Measurements from ENCODE around the gene ATP2B2. TPM values are rescaled to one million over a fixed set of nuclear protein-coding genes. Genes with fewer than 3 reads are reported as not detected.

Gene ATP2B2
- total and polyA plus RNA-seq, 8 donors: 0.11 to 0.75 (median 0.21) TPM

GRCh38 chr3:10434144-10434937 is 71.0 kb downstream of the ATP2B2 start:
- no peak for TF ChIP-seq CTCF (IDR thresholded peaks at IDR 0.05)
- 65 to 80% methylated on average over 2 of the region's 2 CpGs for WGBS, 2 donors
- Histone ChIP-seq H3K27ac (no peak overlapping the region), H3K9me3 (no peaks in the 10 kb centered on the region), H3K27me3 (no peaks in the 10 kb centered on the region), H3K4me3 (no peak overlapping the region), H3K36me3 (no peaks in the 10 kb centered on the region), H3K4me1 (no peaks in the 10 kb centered on the region)
- intact Hi-C loops (cut with DNase I): no loop called here
- FAIRE-seq (no peak), ATAC-seq (no peak), DNase-seq (no peak)

- Histone ChIP-seq H3K4me1 (no peaks in the 10 kb centered on the region), H3K9me3 (no peaks in the 10 kb centered on the region), H3K27me3 (no peaks in the 10 kb centered on the region), H3K36me3 (no peaks in the 10 kb centered on the region), H3K27ac (no peak overlapping the region), H3K4me3 (no peak overlapping the region)
- DNase-seq (no peak), ATAC-seq (no peak), FAIRE-seq (no peak)
- WGBS, 2 donors: 73 to 78% methylated on average over 2 of the region's 2 CpGs
- TF ChIP-seq CTCF (IDR thresholded peaks at IDR 0.05): no peak
- intact Hi-C loops (cut with DNase I): no loop called here
Measured at GRCh38 chr3:10432931-10433330, 72.5 kb downstream of the ATP2B2 start.

GRCh38 chr3:10432156-10432845 is 73.1 kb downstream of the ATP2B2 start:
- ATAC-seq (no peak), DNase-seq (peak in 1 of 6 donors; percentile 27)
- H3K27ac ChIP-seq: no peak overlapping the region

GRCh38 chr3:10430805-10431204 is 74.6 kb downstream of the ATP2B2 start:
- Histone ChIP-seq H3K27me3 (no peaks in the 10 kb centered on the region), H3K36me3 (no peaks in the 10 kb centered on the region), H3K9me3 (no peaks in the 10 kb centered on the region), H3K4me1 (no peaks in the 10 kb centered on the region), H3K4me3 (no peak overlapping the region), H3K27ac (no peak overlapping the region)
- no peak for ATAC-seq
- intact Hi-C loops (cut with DNase I): no loop called here
- WGBS, 2 donors: 87 to 96% methylated on average over 1 of the region's 1 CpG
- FAIRE-seq: no peak
- no peak for DNase-seq
- TF ChIP-seq CTCF (IDR thresholded peaks at IDR 0.05): no peak

More at GRCh38 chr3:10432156-10432845, 73.1 kb downstream of the ATP2B2 start:
- no peaks in the 10 kb centered on the region for H3K9me3 ChIP-seq
- H3K4me3 ChIP-seq: no peak overlapping the region
- WGBS, 2 donors: 77% methylated on average over 16 of the region's 16 CpGs
- no peak for FAIRE-seq
- no peak for TF ChIP-seq CTCF (IDR thresholded peaks at IDR 0.05)
- no peaks in the 10 kb centered on the region for H3K4me1 ChIP-seq
- H3K27me3 ChIP-seq: no peaks in the 10 kb centered on the region
- intact Hi-C loops (cut with DNase I): no loop called here
- H3K36me3 ChIP-seq: no peaks in the 10 kb centered on the region

All from pancreas (tissue), 10 donors.